ENCODE results near the gene TNNT1.

- TF ChIP-seq POLR2A (IDR thresholded peaks at IDR 0.05) (no peak), CTCF (IDR thresholded peaks at IDR 0.05) (no peak)
Measured at GRCh38 chr19:55133639-55134444, 15.2 kb downstream of the TNNT1 start.

All from right lobe of liver (tissue), 4 donors.